Progenitor cell of endocrine pancreas (in vitro differentiated cells): Measurements from ENCODE around the gene TIMP3. TPM values are rescaled to one million over a fixed set of nuclear protein-coding genes. Genes with fewer than 3 reads are reported as not detected.

Experiments used
- DNase-seq: peaks from one replicate; pipeline ENCODE4 v3.0.0; 2021; ENCODE audit warnings: low spot score; ENCODE audit not compliant: unreplicated experiment
- H3K27ac Mint-ChIP-seq: 2 replicates; pipeline ENCODE4 v1.8.0; 2021; ENCODE audit warnings: mild to moderate bottlenecking, moderate library complexity, mixed read lengths
- H3K27me3 Mint-ChIP-seq: 2 replicates; pipeline ENCODE4 v1.8.0; 2021; ENCODE audit warnings: mixed read lengths
- H3K36me3 Mint-ChIP-seq: 2 replicates; pipeline ENCODE4 v1.8.0; 2022; ENCODE audit warnings: mixed read lengths; ENCODE audit not compliant: insufficient read depth
- H3K4me1 Mint-ChIP-seq: 2 replicates; pipeline ENCODE4 v1.8.0; 2021; ENCODE audit warnings: low read depth, mixed read lengths
- H3K4me3 Mint-ChIP-seq: 2 replicates; pipeline ENCODE4 v1.8.0; 2021; ENCODE audit warnings: low read depth, mild to moderate bottlenecking, moderate library complexity, mixed read lengths
- H3K9me3 Mint-ChIP-seq: 2 replicates; pipeline ENCODE4 v1.8.0; 2021; ENCODE audit warnings: low read depth, mixed read lengths
- CTCF ChIP-seq: fragments of 200-600 bp; sonication (generic); IDR thresholded peaks from one replicate; pipeline ENCODE4 v1.5.0; 2021; ENCODE audit warnings: antibody characterized with exemption, mild to moderate bottlenecking; ENCODE audit not compliant: unreplicated experiment
- total RNA-seq: library from RNA; stranded (reverse); gene quantifications from 2 replicates; pipeline ENCODE4 v1.2.1, GENCODE V29; 2021

Gene TIMP3
- total RNA-seq, 1 donor from 2014 or later = 2.4 TPM

- Mint-ChIP-seq H3K4me1 (peaks cover 9% of the 10 kb centered on the region), H3K4me3 (no peak overlapping the region), H3K9me3 (peaks cover 9% of the 10 kb centered on the region), H3K36me3 (peaks cover 2% of the 10 kb centered on the region), H3K27me3 (peaks cover 2% of the 10 kb centered on the region), H3K27ac (no peak overlapping the region)
- DNase-seq = no peak
- TF ChIP-seq CTCF = no peak
Observed at GRCh38 chr22:32911503-32911902, 110.0 kb downstream of the TIMP3 start.
